SKM-1 (cell line): ENCODE results near the gene LMBRD2.

Experiments
- DNase-seq: peaks from one replicate; lab custom pipeline; 2025; ENCODE audit not compliant: unreplicated experiment; lab: John Stamatoyannopoulos, UW

LMBRD2 gene

DNA sequence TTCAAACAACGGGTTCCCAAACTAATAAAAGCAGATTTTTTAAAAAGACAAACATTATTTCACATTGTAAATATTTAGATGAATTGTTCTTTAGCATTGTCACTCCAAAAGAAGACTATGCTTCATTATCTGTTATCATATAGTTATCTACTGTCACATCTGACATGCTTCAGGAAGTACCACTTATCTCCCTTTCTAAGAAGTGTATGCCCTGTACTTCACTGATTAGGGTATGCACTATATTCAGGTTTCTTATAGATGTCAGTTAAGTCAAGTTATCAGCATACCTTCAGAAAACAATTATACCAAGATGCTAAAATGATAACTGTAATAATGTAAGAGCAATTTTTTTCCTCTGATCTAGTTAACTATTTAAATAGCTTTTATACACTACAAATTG lies 40.4 kb downstream of the LMBRD2 start:
- no peak for DNase-seq

DNA sequence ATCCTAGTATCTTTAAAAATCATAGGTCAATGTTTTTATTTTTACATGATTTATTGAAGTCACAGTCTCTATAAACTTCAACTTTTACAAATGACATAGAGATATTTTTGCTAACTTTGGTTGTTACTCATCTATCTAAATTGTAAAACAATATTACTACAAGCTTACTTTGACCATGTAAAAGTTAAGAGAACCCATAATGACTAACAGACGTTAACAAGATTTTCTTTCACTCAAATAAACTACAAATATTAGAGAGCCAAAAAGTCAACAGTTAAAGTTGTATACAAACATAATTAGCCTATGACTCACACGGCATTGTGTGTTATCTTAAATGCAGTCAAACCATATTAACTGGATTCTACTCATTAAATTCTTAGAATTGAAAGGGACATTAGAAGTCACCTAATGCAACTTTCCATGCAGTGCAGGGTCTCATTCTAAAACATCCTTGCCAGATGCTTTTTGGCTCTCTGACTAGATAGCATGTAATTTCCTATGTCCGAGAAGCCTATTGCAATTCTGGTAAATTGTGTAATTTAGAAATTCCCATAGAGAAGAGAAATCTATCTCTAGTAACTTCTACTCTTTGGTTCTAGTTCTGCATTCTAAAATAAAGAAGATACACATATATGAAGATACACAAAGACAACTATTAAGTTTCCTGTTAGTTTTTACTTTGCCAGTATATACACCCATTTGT lies 42.8 kb downstream of the LMBRD2 start:
- DNase-seq, result no peak

DNA sequence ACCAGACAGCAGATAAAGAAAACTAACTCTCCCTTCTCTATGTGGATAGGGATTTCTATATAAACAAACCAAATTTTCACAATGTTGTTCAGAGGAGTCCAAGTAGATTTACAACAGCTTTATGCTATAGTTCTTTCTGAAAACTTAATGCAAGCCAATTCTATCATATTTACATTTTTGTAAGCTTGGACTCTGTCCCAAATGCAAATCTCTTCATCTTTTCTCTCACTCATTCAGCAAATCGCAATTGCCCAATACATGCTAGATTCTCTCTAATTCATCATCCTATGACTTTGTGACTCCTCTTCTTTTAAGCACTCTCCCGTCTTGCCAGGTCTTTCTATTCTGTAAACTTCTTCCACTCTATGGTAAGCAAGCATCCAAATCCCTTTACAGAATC lies 45.9 kb downstream of the LMBRD2 start:
- DNase-seq, result no peak

DNA sequence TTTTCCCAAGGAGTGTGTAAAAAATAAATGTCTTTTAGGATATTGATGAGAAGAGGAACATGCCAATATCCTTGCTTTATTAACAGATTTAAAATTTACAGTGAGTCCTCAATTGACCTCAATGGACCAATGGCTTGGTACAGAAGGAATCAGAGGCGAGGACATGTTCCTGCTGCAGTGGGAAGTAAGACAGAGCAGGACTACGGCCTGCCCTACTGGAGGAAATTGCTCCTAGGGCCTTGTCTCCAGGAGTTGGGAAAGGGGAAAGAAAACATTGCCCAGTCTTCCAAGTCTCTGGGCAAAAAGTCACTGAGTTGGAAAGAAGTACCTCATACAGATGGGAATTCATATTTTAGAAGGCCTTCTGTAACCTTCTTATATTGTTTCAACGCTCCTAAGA lies 51.9 kb downstream of the LMBRD2 start:
- no peak for DNase-seq

DNA sequence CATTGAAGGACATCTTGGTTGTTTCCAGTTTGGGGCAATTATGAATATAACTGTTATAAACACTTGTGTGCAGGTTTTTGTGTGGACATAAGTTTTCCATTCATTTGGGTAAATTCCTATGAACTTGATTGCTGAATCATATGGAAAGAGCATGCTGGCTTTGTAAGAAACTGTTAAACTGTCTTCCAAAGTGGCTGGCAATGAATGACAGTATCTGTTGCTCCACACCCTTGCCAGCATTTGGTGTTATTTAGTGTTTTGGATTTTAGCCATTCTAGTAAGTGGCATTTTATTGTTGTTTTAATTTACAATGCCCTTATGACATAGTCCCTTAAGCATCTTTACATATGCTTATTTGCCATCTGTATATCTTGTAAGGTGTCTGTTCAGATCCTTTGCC lies 55.2 kb downstream of the LMBRD2 start:
- DNase-seq, result no peak

DNA sequence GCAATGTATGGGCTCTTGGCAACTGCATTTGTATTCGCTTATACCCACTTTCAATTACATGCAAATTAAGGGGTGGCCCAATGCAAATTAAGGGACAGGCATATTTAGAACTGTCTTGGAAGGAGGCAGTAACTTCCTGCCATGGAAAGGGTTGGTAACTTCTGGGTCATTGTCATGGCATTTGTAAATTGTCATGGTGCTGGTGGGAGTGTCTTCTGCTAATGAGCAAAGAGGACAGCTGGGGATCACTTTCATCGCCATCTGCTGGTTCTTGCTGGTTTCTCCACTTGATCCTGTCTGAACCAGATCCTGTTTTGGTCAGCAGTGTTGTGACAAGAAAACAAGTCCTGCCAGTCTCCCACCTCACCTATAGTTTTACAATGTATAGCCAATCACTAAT lies 61.7 kb downstream of the LMBRD2 start:
- DNase-seq, result no peak

DNA sequence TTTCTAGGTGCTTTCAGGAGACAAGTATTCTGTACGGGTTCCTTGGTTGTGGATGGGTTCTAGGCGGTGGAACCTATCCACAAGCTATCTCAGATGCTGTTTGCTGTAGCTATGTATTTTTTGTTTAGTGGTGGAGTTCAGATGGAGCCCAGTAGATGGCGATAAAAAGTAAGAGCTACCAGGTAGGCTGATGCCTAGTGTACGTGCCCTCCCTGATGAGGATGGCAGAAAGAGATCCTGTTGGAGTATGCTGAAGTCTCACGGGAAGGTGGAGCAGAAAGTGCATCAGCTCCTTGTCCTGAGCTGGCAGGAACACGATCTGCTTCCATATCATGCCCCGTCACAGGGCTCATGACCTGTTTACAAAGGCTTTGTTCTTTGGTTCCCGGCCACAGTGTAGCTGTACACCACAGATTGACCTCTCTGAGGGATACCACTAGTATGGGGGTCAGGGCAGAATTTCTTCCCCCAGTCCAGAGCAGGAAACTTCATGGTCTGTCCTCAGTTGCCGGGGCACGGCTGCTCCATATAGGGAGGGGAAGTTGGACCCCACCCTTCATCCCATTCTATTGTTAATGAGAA lies 72.4 kb downstream of the LMBRD2 start:
- peak; percentile 41 for DNase-seq

DNA sequence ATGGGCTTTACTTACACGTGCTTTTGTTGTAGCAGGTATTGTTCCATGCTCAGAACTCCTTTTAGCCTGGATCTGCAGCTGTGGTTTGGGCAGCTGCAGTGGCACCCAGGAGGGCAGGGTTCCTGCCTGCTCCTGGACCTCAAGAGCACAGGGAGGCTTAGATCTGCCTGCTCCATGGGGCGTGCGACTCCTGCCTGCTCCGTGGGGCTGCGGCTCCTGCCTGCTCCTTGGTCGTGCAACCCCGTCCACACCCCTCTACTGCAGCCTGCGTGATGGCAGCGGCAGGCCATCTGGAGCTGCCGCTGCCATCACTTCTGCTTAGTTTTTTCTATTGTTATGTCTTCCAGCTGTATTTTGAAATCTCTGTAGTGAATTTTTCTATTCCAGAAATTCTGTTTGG lies 73.3 kb downstream of the LMBRD2 start:
- DNase-seq, result no peak

DNA sequence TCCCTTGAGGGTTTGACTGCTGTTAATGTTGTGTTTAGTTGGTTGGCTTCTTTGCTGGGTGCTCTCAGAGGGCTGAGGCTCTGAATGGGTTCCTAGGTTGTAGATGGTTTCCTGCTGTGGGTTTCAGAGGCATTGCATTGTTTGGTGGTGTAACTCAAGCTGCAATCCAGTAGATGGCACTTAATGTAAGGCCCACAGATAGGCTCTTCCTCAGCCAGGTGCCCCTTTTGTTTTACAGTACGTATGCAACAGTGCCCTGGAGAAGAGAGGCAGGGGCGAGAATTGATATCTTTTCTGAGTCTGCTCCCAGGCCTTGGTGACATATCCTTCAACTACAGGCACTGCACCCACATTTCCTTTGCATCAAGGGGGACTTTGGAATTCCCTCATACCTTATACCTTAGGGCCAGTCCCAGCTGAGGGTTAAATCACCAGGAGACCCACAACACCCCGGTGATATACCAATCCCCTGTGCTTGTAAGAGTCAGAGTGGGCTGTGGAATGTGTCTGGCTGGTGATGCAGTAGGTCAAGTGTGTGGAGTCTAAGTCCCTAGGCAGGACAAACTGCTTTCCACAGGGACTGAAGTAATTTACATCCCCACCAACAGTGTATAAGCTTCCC lies 78.0 kb downstream of the LMBRD2 start:
- DNase-seq, result no peak

DNA sequence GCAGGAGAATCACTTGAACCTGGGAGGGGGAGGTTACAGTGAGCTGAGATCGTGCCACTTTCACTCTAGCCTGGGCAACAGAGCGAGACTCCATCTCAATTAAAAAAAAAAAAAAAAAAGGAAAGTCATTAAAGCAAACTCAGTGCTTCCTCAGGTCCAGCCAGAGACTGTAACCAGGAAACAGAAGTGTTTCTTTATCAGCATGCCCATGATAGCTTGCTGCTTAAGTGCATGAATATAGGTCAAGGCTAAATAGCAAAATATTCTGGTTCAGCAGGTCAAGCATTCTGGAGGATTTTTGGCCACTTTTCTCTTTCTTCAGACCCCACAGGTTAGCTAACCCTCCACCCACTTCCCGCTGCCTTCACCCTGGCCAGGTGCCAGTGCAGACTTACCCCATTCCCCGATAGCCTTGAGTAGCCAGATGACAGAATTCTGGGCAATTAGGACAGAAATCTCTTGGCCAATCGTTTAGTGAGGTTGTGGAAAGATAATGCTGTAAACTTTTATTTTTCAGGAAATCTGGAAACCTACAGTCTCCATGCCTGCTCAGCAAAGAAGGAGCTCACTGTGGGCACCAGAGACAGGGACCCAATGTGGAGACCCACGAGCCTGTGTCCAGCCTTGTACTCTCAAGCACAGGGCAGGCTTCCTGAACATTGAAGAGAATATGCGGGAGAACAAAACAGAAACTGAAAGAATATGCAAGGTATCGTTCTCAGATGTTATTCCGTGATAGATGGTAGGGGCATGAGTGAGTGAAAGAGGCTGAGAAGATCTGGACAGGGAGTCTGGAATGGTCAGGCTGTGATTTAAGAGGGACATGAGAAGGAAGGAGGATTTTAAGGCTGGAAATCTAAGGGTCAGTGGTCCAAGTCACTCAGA lies 80.8 kb downstream of the LMBRD2 start:
- DNase-seq, result no peak

DNA sequence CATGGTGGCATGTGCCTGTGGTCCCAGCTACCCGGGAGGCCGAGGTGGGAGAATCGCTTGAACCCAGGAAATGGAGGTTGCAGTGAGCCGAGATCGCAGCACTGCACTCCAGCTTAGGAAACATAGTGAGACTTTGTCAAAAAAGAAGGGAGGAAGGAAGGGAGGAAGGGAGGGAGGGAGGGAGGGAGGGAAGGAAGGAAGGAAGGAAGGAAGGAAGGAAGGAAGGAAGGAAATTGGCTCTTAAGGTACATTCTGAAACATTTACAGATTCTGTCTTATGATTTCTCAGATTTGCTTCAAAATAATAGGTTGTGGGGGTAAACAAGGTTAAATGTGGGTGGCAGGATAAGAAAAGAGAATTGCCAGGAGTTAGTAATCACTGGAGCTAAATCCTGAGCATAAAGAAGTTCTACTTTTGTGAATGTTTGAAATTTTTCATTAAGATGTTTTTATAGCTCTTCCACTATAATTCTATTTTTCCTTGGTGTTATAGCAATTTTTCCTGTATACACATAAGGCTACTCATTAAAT lies 82.9 kb downstream of the LMBRD2 start:
- no peak for DNase-seq

DNA sequence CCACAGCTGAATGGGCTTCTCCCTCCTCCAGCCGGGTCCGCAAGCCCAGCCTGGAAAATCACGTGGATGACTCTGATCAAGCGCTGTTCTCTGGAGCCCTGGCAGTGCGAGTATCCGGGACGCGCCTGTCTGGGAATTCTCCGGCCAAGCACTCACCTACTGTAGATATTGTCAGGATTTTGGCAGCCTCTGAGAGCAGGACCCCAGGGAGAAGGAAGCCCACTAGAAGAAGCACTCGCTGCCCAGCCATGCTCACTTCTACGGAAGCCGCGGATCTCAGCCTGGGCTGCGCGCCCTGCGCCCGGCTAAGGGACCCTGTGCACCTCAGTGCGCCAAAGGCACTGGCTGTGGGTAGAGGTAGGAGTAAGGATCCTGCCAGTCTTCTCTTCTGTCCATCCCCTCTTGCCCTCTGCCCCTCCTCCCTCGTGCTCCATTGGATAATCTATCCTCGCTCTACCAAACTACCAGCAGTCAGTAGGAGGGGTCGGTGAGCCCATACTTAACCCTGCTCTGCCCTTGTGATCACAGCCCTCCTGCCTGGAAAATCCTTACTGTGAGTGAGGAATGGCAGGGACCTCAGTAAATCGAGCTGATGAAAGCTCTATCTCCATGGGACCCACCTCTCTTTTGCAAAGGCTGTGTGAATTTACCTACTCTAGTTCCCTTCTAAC lies 85.0 kb downstream of the LMBRD2 start, which contains the start of gene UGT3A2:
Gene UGT3A2 (minus strand): TSS at position 343 of the 671 bp plus-strand sequence. CDS start 93 bp downstream, at position 250.
- no peak for DNase-seq

DNA sequence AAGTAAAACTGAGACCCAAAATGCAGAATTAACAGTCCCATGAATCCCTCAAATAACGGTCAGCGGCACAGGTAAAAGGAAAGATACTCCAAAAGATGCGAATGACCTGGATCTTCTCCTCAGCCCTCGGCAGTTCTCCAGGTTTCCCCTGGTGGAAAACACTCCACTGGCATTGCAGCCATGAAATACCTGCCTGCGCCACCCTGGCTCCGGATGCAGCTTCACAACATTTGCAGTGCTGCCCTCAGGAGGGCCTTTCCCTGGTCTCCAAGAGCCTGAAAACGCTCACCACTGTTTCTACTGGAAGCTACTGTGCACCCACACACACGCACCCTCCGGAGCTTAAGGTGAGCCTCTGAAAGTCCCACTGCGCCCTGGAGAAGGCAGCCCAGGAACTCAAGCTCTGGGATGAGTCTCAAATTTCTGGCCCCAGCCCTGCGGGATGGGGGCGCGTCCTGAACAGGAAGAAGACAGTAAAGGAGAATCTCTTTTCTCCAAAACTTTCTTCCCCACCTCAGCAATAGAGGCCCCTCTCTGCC lies 85.6 kb downstream of the LMBRD2 start:
- no peak for DNase-seq

DNA sequence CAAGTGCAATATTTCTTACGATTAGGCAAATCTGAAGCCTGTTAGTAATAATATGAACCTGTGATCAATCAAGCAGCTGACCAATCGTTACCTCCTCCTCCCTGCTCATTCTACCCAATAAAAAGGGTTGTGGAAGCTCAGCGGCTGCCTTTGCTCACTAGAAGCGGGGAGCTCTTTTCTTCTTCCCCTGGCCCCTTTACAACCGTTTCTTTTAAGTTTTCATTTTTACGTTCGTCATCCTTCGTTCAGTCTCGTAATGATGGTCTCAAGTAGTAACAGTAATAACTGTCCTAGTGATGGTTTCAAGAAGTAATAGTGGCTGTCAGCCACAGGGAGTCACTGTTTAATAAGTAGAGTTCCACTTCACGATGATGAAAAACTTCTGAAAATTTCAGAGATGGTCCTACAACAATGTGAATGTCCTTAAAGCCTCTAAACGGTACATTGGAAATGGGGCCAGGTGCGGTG lies 91.2 kb downstream of the LMBRD2 start:
- no peak for DNase-seq

DNA sequence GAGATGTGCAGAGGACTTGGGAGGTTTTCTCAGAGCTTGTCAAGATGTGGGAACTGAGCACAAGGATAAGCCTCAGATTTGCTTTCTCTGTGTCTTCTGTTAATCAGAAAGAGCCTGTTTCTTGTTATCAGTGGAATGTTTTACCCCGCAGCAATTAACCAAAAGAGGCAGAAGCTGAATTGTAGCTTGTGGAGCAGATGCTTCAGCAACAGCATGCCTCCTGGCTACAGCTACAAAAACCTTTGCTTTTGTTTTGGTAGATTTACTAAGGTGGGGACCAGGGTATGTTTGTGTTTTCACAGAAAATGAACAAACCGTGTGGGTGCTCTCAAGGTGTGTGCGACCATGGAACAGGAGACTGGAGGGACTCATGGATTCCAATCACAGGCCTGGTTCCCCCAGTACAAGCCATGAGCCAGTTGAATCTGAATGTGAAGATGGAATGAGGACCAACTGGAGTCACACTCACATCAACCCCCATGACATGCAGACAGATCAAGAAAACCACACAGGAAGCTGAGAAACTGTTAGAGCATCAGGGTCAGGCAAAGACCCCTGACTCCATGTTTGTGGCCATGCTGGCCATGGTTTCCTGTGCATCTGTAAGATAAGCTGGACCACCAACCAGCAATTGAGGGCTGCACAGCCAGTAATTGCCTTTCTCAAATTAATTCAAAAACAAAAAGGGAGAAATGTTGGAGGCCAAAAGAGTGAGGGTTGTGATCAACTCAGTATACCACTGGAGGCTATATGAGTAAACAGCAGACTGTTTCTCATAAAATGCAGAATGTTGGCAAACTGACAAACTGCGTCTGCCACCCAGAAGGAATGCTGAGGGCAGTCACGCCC lies 91.9 kb downstream of the LMBRD2 start:
- DNase-seq, result no peak

DNA sequence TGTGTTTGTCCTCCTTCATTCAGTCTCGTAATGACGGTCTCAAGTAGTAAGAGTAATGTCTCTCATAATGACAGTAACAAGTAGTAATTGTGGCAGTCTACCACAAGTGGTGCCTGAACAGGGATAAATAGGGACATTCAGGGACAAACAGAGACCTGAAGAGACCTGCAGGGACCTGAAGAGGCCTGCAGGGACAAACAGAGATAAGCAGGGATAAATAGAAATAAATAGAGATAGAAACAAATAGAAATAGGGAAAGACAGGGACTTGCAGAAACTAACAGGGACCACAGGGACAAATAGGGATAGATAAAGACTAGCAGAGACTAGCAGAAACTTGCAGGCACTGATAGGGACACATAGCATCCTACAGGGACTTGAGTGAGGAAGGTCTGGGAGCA lies 92.9 kb downstream of the LMBRD2 start:
- DNase-seq, result no peak

DNA sequence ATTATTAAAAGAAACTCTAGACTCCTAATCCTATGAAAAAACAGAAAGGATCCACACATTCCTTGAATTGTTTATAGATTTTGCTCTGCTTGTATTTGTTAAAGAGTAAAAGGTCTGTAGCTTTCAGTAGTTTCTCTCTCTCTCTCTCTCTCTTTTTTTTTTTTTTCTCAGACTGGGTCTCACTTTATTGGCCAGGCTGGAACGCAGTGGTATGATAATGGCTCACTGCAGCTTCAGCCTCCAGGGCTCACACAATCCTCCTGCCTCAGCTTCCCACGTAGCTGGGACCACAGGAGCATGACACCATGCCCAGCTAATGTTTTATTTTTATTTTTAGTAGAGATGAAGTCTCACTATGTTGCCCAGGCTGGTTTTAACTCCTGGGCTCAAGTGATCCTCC lies 94.3 kb downstream of the LMBRD2 start:
- DNase-seq, result no peak

DNA sequence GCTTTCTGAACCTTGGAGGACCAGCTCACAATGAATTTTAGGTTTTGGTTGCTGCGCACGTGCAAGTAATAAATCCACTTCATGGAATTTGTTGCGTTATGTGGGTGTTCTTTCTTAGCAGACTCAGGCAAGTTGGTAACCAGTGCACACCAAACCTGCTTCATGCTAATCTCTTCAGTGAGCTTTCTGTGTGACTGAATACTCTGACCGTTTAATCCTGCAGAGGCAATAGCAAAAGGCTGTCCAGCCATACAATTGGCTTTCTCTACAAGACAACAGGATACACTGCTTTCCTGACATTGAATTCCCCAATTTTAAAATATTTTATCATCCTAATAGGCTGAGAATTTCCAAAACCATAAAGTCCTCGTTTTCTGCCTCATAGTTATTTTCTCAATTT lies 95.3 kb downstream of the LMBRD2 start:
- no peak for DNase-seq

DNA sequence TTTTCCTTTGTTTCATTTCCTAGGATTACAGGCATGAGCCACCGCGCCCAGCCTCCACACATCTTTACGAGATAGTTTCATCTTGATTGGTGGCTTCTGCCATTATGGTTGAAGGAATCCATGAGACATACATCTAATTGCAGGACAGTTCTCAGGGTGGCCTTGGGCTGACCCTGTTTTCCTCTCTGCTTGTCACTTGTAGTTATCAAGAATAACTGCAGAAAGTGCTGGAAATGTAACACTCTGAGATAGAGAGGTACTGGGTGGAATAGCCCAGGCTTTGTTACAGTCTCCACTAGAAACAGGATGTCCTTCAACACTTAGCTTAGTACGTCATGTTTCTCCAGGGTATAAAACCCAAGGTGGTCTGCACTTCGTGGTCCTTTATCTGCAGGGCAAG lies 95.7 kb downstream of the LMBRD2 start:
- no peak for DNase-seq
